ENCODE results near the gene CES3. TPM values are rescaled to one million over a fixed set of nuclear protein-coding genes. Genes with fewer than 3 reads are reported as not detected.

Gene CES3
- total and polyA plus RNA-seq, 2 experiments from 2014 or later, result 6.4 to 12.8 TPM

DNA sequence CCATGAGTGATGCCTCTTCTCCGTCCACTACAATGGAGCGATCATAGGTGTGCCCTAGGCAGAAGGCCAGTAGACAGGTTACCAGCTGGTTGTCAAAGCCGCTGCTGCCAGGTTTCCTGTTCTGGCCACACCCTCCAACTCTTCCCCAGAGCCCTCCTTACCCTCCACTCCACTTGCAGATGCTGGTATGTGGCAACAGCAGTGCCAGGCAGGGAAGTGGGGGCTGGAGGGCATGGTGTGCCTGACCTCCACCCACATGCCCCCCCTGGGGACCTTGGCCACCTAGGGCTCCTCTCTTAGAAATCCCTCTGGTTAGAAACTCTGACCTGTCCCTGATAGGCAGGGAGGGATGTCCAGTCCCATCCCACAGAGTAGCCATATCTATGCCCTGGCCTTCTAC lies 37.2 kb upstream of the CES3 start:
- no peaks in the 10 kb centered on the region for H3K9me3 ChIP-seq (ENCODE audit: low read depth)
- H3K36me3 ChIP-seq, result no peaks in the 10 kb centered on the region
- TF ChIP-seq, protein P1, sequence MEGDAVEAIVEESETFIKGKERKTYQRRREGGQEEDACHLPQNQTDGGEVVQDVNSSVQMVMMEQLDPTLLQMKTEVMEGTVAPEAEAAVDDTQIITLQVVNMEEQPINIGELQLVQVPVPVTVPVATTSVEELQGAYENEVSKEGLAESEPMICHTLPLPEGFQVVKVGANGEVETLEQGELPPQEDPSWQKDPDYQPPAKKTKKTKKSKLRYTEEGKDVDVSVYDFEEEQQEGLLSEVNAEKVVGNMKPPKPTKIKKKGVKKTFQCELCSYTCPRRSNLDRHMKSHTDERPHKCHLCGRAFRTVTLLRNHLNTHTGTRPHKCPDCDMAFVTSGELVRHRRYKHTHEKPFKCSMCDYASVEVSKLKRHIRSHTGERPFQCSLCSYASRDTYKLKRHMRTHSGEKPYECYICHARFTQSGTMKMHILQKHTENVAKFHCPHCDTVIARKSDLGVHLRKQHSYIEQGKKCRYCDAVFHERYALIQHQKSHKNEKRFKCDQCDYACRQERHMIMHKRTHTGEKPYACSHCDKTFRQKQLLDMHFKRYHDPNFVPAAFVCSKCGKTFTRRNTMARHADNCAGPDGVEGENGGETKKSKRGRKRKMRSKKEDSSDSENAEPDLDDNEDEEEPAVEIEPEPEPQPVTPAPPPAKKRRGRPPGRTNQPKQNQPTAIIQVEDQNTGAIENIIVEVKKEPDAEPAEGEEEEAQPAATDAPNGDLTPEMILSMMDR (IDR thresholded peaks at IDR 0.05; ENCODE audit: low read depth, low read length), result no peak
- no peaks in the 10 kb centered on the region for H3K27me3 ChIP-seq
- H3K4me3 ChIP-seq, result peak overlapping the region; percentile 92
- peaks cover 55% of the 10 kb centered on the region for H3K4me1 ChIP-seq (ENCODE audit: low read depth)
- DNase-seq (ENCODE audit: low read depth in 1 of 2, low spot score in 1 of 2), result no peak
- peak overlapping the region; percentile 27 for H3K27ac ChIP-seq

DNA sequence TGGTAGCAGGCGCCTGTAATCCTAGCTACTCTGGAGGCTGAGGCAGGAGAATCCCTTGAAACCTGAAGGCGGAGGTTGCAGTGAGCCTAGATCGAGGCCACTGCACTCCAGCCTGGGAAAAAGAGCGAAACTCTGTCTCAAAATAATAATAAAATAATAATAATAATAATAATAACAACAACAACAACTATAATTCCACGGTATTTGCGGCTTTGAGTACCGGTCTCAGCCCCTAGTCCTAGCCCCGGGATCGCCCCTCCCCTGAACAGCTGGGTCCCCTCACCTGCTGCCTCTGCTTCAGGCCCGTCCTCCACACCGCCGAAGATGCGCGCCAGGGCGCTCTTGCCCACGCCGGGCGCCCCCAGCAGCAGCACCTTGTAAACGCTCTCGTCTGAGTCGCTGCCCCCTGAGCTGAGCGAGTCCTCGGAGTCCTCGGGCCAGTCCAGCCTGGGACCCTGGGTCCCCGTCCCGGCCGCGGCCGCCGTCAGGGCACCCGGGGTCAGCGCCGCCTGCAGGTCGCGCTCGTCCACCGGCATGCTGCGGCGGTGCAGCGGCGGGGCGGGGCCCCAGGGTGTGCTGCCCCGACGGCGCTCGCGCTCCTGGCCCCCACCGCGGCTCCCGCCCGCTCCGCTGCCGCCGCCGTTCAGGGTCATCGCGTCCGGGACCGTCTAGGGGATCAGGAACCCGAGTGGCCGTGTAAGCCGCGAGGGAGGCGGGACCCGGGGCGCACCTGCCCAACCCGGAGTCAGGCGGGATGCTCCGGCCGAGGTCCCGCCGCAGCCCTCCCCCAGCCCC lies 36.3 kb upstream of the CES3 start:
- H3K36me3 ChIP-seq, result no peaks in the 10 kb centered on the region
- H3K9me3 ChIP-seq (ENCODE audit: low read depth), result no peaks in the 10 kb centered on the region
- H3K27me3 ChIP-seq, result no peaks in the 10 kb centered on the region
- DNase-seq (ENCODE audit: low read depth in 1 of 2, low spot score in 1 of 2), result peak in 1 of 2 donors; percentile 83
- TF ChIP-seq, protein P1 (IDR thresholded peaks at IDR 0.05; ENCODE audit: low read depth, low read length), result peak; percentile 28
- peaks cover 50% of the 10 kb centered on the region for H3K4me1 ChIP-seq (ENCODE audit: low read depth)
- peak overlapping the region; percentile 92 for H3K4me3 ChIP-seq
- peak overlapping the region; percentile 80 for H3K27ac ChIP-seq

DNA sequence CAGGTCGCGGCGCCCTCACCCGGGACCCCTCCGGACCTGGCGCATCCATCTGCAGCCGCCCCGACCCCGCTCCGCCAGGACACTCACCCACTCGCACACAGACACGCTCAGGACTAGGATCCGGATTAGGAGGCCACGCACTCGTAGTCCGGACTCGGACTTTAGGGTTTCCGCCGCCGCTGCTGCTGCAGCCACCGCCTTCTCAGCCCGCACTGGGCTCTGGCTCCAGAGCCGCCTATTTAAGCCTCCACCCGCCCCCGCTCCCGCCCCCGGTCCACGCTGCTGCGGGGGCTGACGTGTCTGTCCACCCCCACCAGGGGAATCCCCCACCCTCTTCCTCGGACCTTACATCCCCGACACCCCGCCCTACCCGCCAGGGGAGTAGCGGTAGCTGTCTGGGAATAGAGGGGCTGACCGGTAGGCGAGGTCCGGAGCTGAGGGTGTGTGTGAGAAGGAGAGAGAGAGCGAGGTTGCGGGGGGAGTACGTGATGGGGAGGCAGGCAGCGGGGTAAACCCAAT lies 35.7 kb upstream of the CES3 start, which contains the start of gene RRAD:
RRAD (minus strand) TSS at position 214 of the 519 bp plus-strand sequence. CDS start 356 bp downstream, outside the sequence.
- Histone ChIP-seq H3K9me3 (ENCODE audit: low read depth) (no peaks in the 10 kb centered on the region), H3K4me1 (ENCODE audit: low read depth) (peaks cover 50% of the 10 kb centered on the region), H3K27ac (peak within 1 kb of the TSS; percentile 80), H3K36me3 (no peaks in the 10 kb centered on the region), H3K4me3 (peak within 1 kb of the TSS; percentile 92), H3K27me3 (no peaks in the 10 kb centered on the region)
- DNase-seq (ENCODE audit: low read depth in 1 of 2, low spot score in 1 of 2), result peak; percentile 45 to 60
- TF ChIP-seq, protein P1 (IDR thresholded peaks at IDR 0.05; ENCODE audit: low read depth, low read length), result no peak

DNA sequence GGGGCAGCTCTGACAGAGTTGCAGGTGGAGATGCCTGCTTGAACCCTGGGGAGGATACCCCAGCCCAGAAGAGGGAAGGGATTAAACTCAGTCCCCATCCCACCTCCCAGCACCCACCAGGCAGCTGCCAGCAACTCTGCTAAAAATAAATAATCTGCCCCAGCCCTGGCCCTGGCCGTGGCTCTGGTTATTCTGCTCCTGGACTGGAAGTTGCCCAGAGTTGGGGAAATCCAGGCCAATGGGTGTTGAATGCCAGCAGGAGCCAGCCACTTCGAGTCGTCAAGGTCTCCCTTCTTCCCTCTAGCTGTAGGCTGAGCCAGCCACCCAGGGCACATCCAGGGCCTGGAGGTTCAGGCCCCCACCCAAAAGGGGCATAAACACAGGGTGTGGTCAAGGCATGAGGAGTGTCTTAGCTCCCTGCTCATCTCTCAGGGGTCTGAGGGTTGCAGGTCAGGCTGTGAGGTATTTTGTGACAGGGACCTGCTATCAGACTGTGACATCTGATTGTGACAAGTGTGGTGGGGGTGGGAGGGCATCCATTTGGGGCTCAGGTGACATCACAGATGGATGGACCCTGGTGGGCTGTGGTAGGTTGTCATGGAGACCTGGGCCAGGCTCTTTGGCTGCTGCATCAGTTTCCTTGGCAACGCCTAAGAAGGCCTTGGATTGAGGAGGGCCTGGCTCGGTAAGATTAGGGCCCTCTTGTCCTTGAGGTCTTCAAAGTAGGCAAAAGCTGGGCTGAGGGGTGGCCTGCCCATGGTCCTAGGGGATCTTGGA lies 34.7 kb upstream of the CES3 start:
- H3K4me3 ChIP-seq, result peak overlapping the region; percentile 92
- peaks cover 48% of the 10 kb centered on the region for H3K4me1 ChIP-seq (ENCODE audit: low read depth)
- H3K27ac ChIP-seq, result peak overlapping the region; percentile 80
- no peaks in the 10 kb centered on the region for H3K36me3 ChIP-seq
- H3K9me3 ChIP-seq (ENCODE audit: low read depth), result no peaks in the 10 kb centered on the region
- TF ChIP-seq, protein P1 (IDR thresholded peaks at IDR 0.05; ENCODE audit: low read depth, low read length), result no peak
- no peak for DNase-seq (ENCODE audit: low read depth in 1 of 2, low spot score in 1 of 2)
- no peaks in the 10 kb centered on the region for H3K27me3 ChIP-seq

DNA sequence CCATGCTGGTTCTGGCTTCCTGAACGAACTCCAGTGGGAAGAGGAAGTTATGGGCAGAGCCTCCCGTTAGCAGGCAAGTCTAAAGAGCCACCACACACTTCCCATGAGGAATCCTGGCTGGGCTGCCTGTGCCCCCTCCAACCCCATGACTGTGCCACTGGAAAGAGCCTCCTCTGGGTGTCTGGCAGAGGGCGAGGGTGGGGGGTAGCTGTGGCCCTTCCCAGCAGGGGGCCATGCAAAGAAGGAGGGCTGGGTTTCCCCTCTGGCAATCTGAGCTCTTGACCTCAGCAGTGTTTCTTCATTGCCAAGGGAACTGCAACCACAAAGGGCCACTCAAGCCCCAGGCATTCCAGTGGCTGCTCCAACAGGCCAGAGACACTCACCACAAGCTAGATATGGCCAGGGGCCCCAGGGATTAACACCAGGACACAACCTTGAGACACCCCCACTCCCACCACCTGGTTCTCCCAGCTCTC lies 34.1 kb upstream of the CES3 start:
- peak in 1 of 2 donors; percentile 93 for DNase-seq (ENCODE audit: low read depth in 1 of 2, low spot score in 1 of 2)
- H3K9me3 ChIP-seq (ENCODE audit: low read depth), result no peaks in the 10 kb centered on the region
- no peaks in the 10 kb centered on the region for H3K27me3 ChIP-seq
- H3K27ac ChIP-seq, result peak overlapping the region; percentile 80
- TF ChIP-seq, protein P1 (IDR thresholded peaks at IDR 0.05; ENCODE audit: low read depth, low read length), result no peak
- peaks cover 48% of the 10 kb centered on the region for H3K4me1 ChIP-seq (ENCODE audit: low read depth)
- H3K36me3 ChIP-seq, result no peaks in the 10 kb centered on the region
- H3K4me3 ChIP-seq, result no peak overlapping the region

Data from cardiac muscle cell (in vitro differentiated cells and primary cell).